ENCODE measurements around the gene EPN1. TPM values are rescaled to one million over a fixed set of nuclear protein-coding genes. Genes with fewer than 3 reads are reported as not detected.

The EPN1 gene
- total and polyA plus RNA-seq, 2 of the 8 experiments (the other 6 are each of a cell fraction or from before 2014, with no cell fraction given), result 49.6 to 200 TPM

GRCh38 chr19:55635334-55635717 lies 39.7 kb upstream of the EPN1 start:
- no peaks in the 10 kb centered on the region; a peak in 1 of 4 replicates for H3K9me3 ChIP-seq (ENCODE audit: insufficient read depth in 2 of 2, low read depth in 1 of 2, low read length in 1 of 2)
- peaks cover 11% of the 10 kb centered on the region for H3K23me2 ChIP-seq (ENCODE audit: low read depth, low read length)
- no peak overlapping the region for H2BK120ac ChIP-seq (replicated peaks; ENCODE audit: low read depth, low read length)
- no peak overlapping the region; the same call in 1 of the 2 replicates for H2AK5ac ChIP-seq (ENCODE audit: low read depth, low read length)
- peak overlapping the region; percentile 78 to 91 for H3K4me2 ChIP-seq (ENCODE audit: insufficient read depth in 1 of 2, low read depth in 2 of 2, low read length in 2 of 2)
- DNase-seq (ENCODE audit: low read depth in 1 of 2, low spot score in 2 of 2) (no peak), FAIRE-seq (no peak)
- H2AFZ ChIP-seq (ENCODE audit: low read length), result no peak overlapping the region
- H3K56ac ChIP-seq (replicated peaks; ENCODE audit: insufficient read length, low read depth, low read length), result peak overlapping the region; percentile 5
- H3K27me3 ChIP-seq (replicated peaks in 1 of 4; ENCODE audit: control insufficient read depth in 3 of 4, extremely low read depth in 1 of 4, insufficient read depth in 3 of 4, low read length in 3 of 4), result no peaks in the 10 kb centered on the region
- no peak overlapping the region for H3K23ac ChIP-seq (ENCODE audit: insufficient read length)
- H3K14ac ChIP-seq (ENCODE audit: insufficient read length), result no peak overlapping the region
- ChIA-PET POLR2A (ENCODE audit: partially characterized antibody) (interaction anchor here (0.8 to 8.8 kb wide), 5 partner anchors 11 to 149 kb away, joined by 3 to 96 read pairs (median 4); partner anchors contain the start of genes CCDC106, ZNF581 and ZNF784), CTCF (ENCODE audit: partially characterized antibody) (interaction anchor here (2.6 kb wide), 1 partner anchor 29 kb away, joined by 9 read pairs; the partner anchor contains the start of gene ZNF865)
- peak overlapping the region; percentile 68 to 99 (median 92) for H3K4me3 ChIP-seq (ENCODE audit: extremely low read depth in 1 of 4, insufficient read depth in 2 of 4, low read depth in 3 of 4, low read length in 4 of 4)
- peak overlapping the region; percentile 26 for H3K18ac ChIP-seq (ENCODE audit: extremely low read depth, low read length)
- peak overlapping the region; percentile 84 for H3K27ac ChIP-seq (ENCODE audit: low read depth, low read length)
- H3K4me1 ChIP-seq (replicated peaks in 1 of 4; ENCODE audit: control insufficient read depth in 3 of 4, insufficient read depth in 4 of 4, low read length in 3 of 4), result peaks cover 6 to 9% (median 6%) of the 10 kb centered on the region in 4 experiments
- peaks cover 13% of the 10 kb centered on the region for H3K79me1 ChIP-seq (ENCODE audit: low read depth, low read length)
- H2BK12ac ChIP-seq (ENCODE audit: low read depth, low read length), result 0 out of 2 replicates have a peak overlapping the region, but pooled peaks have one; percentile 39
- no peak overlapping the region for H2BK20ac ChIP-seq (ENCODE audit: low read length)
- H4K20me1 ChIP-seq (replicated peaks in 1 of 2; ENCODE audit: control insufficient read depth in 1 of 2, insufficient read depth in 2 of 2, low read length in 2 of 2), result peaks cover 3 to 10% of the 10 kb centered on the region in 2 experiments
- peak overlapping the region; percentile 79 for H4K5ac ChIP-seq (ENCODE audit: insufficient read length, low read depth, low read length)
- WGBS, 2 experiments (ENCODE audit: extremely low coverage in 1 of 2, insufficient coverage in 1 of 2, insufficient read length in 1 of 2, insufficient replicate concordance in 2 of 2, low coverage in 1 of 2, low lambda C conversion rate in 2 of 2, missing lambda C conversion rate in 1 of 2), result 18% methylated on average over 9 of the region's 9 CpGs; no CpG with 5 or more reads in 1 of the 2 experiments
- no peak overlapping the region for H3K4ac ChIP-seq (replicated peaks; ENCODE audit: insufficient read length, low read depth, low read length)
- peak overlapping the region; percentile 75 to 88 (median 80) for H3K9ac ChIP-seq (replicated peaks in 1 of 4; ENCODE audit: extremely low read depth in 1 of 4, low read depth in 3 of 4, low read length in 3 of 4)
- H3K36me3 ChIP-seq (ENCODE audit: control insufficient read depth in 2 of 4, insufficient read depth in 4 of 4, low read length in 3 of 4), result no peaks in the 10 kb centered on the region
- peak overlapping the region; percentile 46; the same call in 1 of the 2 replicates for H2BK15ac ChIP-seq (ENCODE audit: low read length)
- TF ChIP-seq JUND (IDR thresholded peaks at IDR 0.05; ENCODE audit: low read length) (no peak), E2F6 (IDR thresholded peaks at IDR 0.05) (no peak), KDM4A (IDR thresholded peaks at IDR 0.05; ENCODE audit: low read depth, low read length, severe bottlenecking) (peak; percentile 12), CTBP2 (IDR thresholded peaks at IDR 0.05; ENCODE audit: borderline replicate concordance, insufficient read depth, insufficient read length, low read length) (no peak)
- H3K79me2 ChIP-seq (ENCODE audit: control insufficient read depth in 1 of 2, insufficient read depth in 2 of 2, low read length in 2 of 2), result peaks cover 4 to 25% of the 10 kb centered on the region in 2 experiments; a peak in 3 of 4 replicates
- H4K91ac ChIP-seq (replicated peaks; ENCODE audit: insufficient read length, low read length), result peak overlapping the region; percentile 8
- peak overlapping the region; percentile 89; the same call in 1 of the 2 replicates for H4K8ac ChIP-seq (ENCODE audit: extremely low read depth, insufficient read depth, low read length)
- H2BK5ac ChIP-seq (ENCODE audit: low read depth, low read length), result peak overlapping the region; percentile 95

Data from H1 (cell line).